Neural progenitor cell (in vitro differentiated cells): Measurements from ENCODE around the gene ACE2. TPM values are rescaled to one million over a fixed set of nuclear protein-coding genes. Genes with fewer than 3 reads are reported as not detected.

Experiments
- DNase-seq: peaks from one replicate; pipeline ENCODE4 v3.0.0-alpha.2; 2016; ENCODE audit warnings: low spot score
- H2AFZ ChIP-seq: fragments of 200-600 bp; sonication (generic); replicated peaks from 2 replicates; pipeline ENCODE4 v1.6.1; 2016; ENCODE audit warnings: antibody characterized with exemption
- H3F3A ChIP-seq: fragments of 200-600 bp; sonication (generic); 2 replicates; pipeline ENCODE4 v1.6.1; 2016; ENCODE audit warnings: antibody characterized with exemption, low read depth
- H3K27ac ChIP-seq: fragments of 200-600 bp; sonication (generic); 2 replicates; pipeline ENCODE4 v1.5.1; 2016; ENCODE audit warnings: mild to moderate bottlenecking
- H3K27me3 ChIP-seq: fragments of 200-600 bp; sonication (generic); 2 replicates; pipeline ENCODE4 v1.6.1; 2016; ENCODE audit warnings: mild to moderate bottlenecking, moderate library complexity
- H3K36me3 ChIP-seq: fragments of 200-600 bp; sonication (generic); 2 replicates; pipeline ENCODE4 v1.5.1; 2016
- H3K4me1 ChIP-seq: fragments of 200-600 bp; sonication (generic); 2 replicates; pipeline ENCODE4 v1.6.1; 2016; ENCODE audit warnings: mixed run types
- H3K4me2 ChIP-seq: fragments of 200-600 bp; sonication (generic); 2 replicates; pipeline ENCODE4 v1.6.1; 2016
- H3K4me3 ChIP-seq: fragments of 200-600 bp; sonication (generic); 2 replicates; pipeline ENCODE4 v1.5.1; 2016
- H3K79me2 ChIP-seq: fragments of 200-600 bp; sonication (generic); 2 replicates; pipeline ENCODE4 v1.6.1; 2016; ENCODE audit warnings: low read depth
- H3K9ac ChIP-seq: fragments of 200-600 bp; sonication (generic); 2 replicates; pipeline ENCODE4 v1.6.1; 2016
- H3K9me3 ChIP-seq: fragments of 200-600 bp; sonication (generic); 2 replicates; pipeline ENCODE4 v1.5.1; 2016; ENCODE audit warnings: low read depth
- H4K20me1 ChIP-seq: fragments of 200-600 bp; sonication (generic); 2 replicates; pipeline ENCODE4 v1.6.1; 2016; ENCODE audit warnings: low read depth
- H3K27ac Mint-ChIP-seq: 3 replicates; pipeline ENCODE4 v1.8.0; 2021; ENCODE audit warnings: mixed read lengths
- H3K27me3 Mint-ChIP-seq: 2 replicates; pipeline ENCODE4 v1.8.0; 2022; ENCODE audit warnings: low read depth, mild to moderate bottlenecking, inconsistent platforms, moderate library complexity, mixed read lengths; ENCODE audit not compliant: insufficient read depth
- H3K36me3 Mint-ChIP-seq: 3 replicates; pipeline ENCODE4 v1.8.0; 2021; ENCODE audit warnings: mixed read lengths
- H3K4me1 Mint-ChIP-seq: 3 replicates; pipeline ENCODE4 v1.8.0; 2021; ENCODE audit warnings: mixed read lengths
- H3K4me3 Mint-ChIP-seq: 3 replicates; pipeline ENCODE4 v1.8.0; 2021; ENCODE audit warnings: mild to moderate bottlenecking, moderate library complexity, mixed read lengths
- H3K9me3 Mint-ChIP-seq: 3 replicates; pipeline ENCODE4 v1.8.0; 2020; ENCODE audit warnings: mixed read lengths
- EZH2 ChIP-seq: fragments of 200-600 bp; sonication (generic); IDR thresholded peaks from 2 replicates; pipeline ENCODE4 v1.6.1; 2017; ENCODE audit warnings: antibody characterized with exemption, mild to moderate bottlenecking, moderate library complexity
- EZH2phosphoT487 ChIP-seq: fragments of 200-600 bp; sonication (generic); IDR thresholded peaks from 2 replicates; pipeline ENCODE4 v1.6.1; 2017; ENCODE audit warnings: antibody characterized with exemption
- total RNA-seq: library from RNA; depleted of rRNA; stranded (reverse); fragments of >200 nt; gene quantifications from 2 replicates; pipeline ENCODE4 v1.2.3, GENCODE V29; 2015; ENCODE audit warnings: low replicate concordance
- TF ChIP-seq, protein P1 (sequence below): fragments of 200-600 bp; sonication (generic); IDR thresholded peaks from 2 replicates; pipeline ENCODE4 v1.5.1; 2017; ENCODE audit warnings: antibody characterized with exemption, mild to moderate bottlenecking

ACE2 gene
- total RNA-seq, 1 donor from 2014 or later: 0.17 TPM

DNA sequence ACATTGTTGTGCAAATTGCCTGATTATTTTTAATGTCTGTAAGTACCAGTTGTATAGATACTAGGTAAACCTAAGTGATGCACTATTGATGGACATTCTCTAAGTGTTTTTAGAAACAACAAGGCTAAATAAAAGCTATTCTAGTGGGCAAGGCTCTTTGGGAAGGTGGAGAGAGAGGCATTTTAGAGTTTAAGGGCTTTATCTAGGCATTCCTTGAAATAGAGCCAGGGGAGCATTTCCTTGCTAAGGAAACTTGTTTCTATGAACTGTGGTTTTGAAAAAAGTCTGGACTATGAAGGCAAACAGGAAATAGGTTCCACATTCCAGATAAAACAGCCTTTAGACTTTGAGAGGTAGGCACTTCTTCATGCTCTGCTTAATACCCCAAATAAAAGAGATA lies 76.3 kb downstream of the ACE2 start:
- no peaks in the 10 kb centered on the region for H3K27me3 ChIP-seq
- Mint-ChIP-seq H3K9me3 (no peaks in the 10 kb centered on the region), H3K4me3 (no peak overlapping the region)

DNA sequence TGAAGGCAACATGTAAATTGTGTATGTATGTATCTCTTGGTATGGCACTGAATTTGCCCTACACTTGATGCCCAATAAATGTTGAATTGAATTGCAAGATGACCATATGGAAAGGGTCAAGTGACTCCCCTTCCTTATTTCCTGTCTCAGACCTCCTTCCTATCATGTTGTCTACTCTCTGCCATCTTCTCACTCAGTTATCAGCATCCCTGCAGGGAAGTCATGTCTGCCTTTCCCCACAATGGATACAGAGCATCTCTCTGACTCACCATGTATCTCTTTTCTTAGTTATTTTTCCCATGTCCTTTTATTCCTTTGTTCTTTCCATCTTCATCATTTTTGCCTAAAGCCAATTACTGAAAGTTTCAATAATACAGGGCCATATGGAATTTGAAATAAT lies 77.7 kb downstream of the ACE2 start:
- no peaks in the 10 kb centered on the region for H3K4me1 ChIP-seq
- no peak overlapping the region for H3K4me3 ChIP-seq
- H3K36me3 Mint-ChIP-seq: no peaks in the 10 kb centered on the region
- H3K4me2 ChIP-seq: no peak overlapping the region
- H3K27ac Mint-ChIP-seq: no peak overlapping the region
- no peaks in the 10 kb centered on the region for H3K4me1 Mint-ChIP-seq
- no peaks in the 10 kb centered on the region for H3K36me3 ChIP-seq
- H3K27ac ChIP-seq: no peak overlapping the region
- no peak for DNase-seq
- no peaks in the 10 kb centered on the region for H3K27me3 ChIP-seq
- no peaks in the 10 kb centered on the region for H3K9me3 ChIP-seq
- H3K4me3 Mint-ChIP-seq: no peak overlapping the region
- H2AFZ ChIP-seq: no peak overlapping the region
- H3K9me3 Mint-ChIP-seq: no peaks in the 10 kb centered on the region
- no peaks in the 10 kb centered on the region for H4K20me1 ChIP-seq
- H3K79me2 ChIP-seq: no peaks in the 10 kb centered on the region
- TF ChIP-seq EZH2 (no peak), EZH2phosphoT487 (no peak)
- TF ChIP-seq, protein P1, sequence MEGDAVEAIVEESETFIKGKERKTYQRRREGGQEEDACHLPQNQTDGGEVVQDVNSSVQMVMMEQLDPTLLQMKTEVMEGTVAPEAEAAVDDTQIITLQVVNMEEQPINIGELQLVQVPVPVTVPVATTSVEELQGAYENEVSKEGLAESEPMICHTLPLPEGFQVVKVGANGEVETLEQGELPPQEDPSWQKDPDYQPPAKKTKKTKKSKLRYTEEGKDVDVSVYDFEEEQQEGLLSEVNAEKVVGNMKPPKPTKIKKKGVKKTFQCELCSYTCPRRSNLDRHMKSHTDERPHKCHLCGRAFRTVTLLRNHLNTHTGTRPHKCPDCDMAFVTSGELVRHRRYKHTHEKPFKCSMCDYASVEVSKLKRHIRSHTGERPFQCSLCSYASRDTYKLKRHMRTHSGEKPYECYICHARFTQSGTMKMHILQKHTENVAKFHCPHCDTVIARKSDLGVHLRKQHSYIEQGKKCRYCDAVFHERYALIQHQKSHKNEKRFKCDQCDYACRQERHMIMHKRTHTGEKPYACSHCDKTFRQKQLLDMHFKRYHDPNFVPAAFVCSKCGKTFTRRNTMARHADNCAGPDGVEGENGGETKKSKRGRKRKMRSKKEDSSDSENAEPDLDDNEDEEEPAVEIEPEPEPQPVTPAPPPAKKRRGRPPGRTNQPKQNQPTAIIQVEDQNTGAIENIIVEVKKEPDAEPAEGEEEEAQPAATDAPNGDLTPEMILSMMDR: no peak
- H3K9ac ChIP-seq: no peak overlapping the region
- H3F3A ChIP-seq: no peaks in the 10 kb centered on the region
- H3K27me3 Mint-ChIP-seq: peaks cover 3% of the 10 kb centered on the region

More for the DNA sequence above, 76.3 kb downstream of the ACE2 start:
- Histone ChIP-seq H3F3A (no peaks in the 10 kb centered on the region), H3K79me2 (no peaks in the 10 kb centered on the region), H3K9ac (no peak overlapping the region), H3K4me1 (no peaks in the 10 kb centered on the region), H3K27ac (no peak overlapping the region), H3K9me3 (no peaks in the 10 kb centered on the region), H3K4me2 (no peak overlapping the region), H3K36me3 (no peaks in the 10 kb centered on the region), H4K20me1 (no peaks in the 10 kb centered on the region), H2AFZ (no peak overlapping the region), H3K4me3 (no peak overlapping the region)
- Mint-ChIP-seq H3K27me3 (peaks cover 3% of the 10 kb centered on the region), H3K27ac (no peak overlapping the region), H3K36me3 (no peaks in the 10 kb centered on the region), H3K4me1 (no peaks in the 10 kb centered on the region)
- DNase-seq: no peak
- TF ChIP-seq EZH2 (no peak), EZH2phosphoT487 (no peak)
- TF ChIP-seq, protein P1: no peak

DNA sequence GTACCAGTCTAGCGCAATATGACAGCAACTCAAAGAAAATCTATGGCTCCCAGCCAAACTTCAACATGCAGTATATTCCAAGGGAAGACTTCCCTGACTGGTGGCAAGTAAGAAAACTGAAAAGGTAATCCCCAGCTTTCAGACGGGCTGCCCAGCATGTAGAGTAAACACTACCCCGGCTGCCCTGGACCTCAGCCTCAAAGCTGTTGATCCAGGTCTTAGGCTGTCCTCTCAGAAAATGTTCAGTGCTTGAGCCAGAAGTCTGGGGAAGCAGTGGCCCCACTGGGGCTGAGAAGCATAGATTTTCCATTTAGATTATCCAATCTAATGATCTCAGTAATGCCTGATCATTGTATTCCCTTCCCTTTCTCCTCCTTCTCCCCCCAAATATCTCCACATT lies 78.3 kb downstream of the ACE2 start:
- H3K9ac ChIP-seq: no peak overlapping the region
- H3K27ac ChIP-seq: no peak overlapping the region
- H3K36me3 ChIP-seq: no peaks in the 10 kb centered on the region
- no peaks in the 10 kb centered on the region for H3K27me3 ChIP-seq
- Mint-ChIP-seq H3K4me1 (no peaks in the 10 kb centered on the region), H3K27me3 (peaks cover 3% of the 10 kb centered on the region), H3K9me3 (no peaks in the 10 kb centered on the region), H3K36me3 (no peaks in the 10 kb centered on the region), H3K27ac (no peak overlapping the region), H3K4me3 (no peak overlapping the region)
- no peak overlapping the region for H3K4me3 ChIP-seq
- no peak overlapping the region for H2AFZ ChIP-seq
- H3K4me1 ChIP-seq: no peaks in the 10 kb centered on the region
- H3K9me3 ChIP-seq: no peaks in the 10 kb centered on the region
- H3K79me2 ChIP-seq: no peaks in the 10 kb centered on the region
- TF ChIP-seq, protein P1: no peak
- TF ChIP-seq EZH2phosphoT487: no peak
- no peak for TF ChIP-seq EZH2
- no peak overlapping the region for H3K4me2 ChIP-seq
- DNase-seq: no peak
- H3F3A ChIP-seq: no peaks in the 10 kb centered on the region
- H4K20me1 ChIP-seq: no peaks in the 10 kb centered on the region

DNA sequence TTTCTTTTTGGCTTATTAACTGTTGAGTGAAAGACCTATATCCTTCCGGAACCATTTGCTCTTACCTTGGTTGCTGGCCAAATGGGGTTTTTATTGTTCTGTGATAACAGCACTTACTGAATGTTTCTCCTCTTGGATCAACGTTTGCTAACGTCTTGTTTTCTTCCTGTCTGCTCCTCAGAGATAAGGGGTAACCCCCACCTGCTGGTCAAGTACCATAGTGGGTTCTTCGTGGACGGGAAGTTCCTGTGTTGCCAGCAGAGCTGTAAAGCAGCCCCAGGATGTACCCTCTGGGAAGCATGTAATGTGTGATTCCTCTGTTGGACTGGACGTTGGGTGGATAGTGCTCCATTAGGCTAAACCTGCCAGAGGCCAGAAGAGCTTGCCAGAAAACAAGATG lies 84.8 kb downstream of the ACE2 start:
- Histone ChIP-seq H3K9ac (no peak overlapping the region), H4K20me1 (no peaks in the 10 kb centered on the region), H3K36me3 (no peaks in the 10 kb centered on the region), H3K79me2 (no peaks in the 10 kb centered on the region), H3K27ac (no peak overlapping the region), H3K4me2 (no peak overlapping the region), H3F3A (no peaks in the 10 kb centered on the region), H3K4me1 (peaks cover 9% of the 10 kb centered on the region), H3K4me3 (no peak overlapping the region), H2AFZ (peak overlapping the region; percentile 72), H3K27me3 (no peaks in the 10 kb centered on the region), H3K9me3 (no peaks in the 10 kb centered on the region)
- no peak for DNase-seq
- no peaks in the 10 kb centered on the region for H3K9me3 Mint-ChIP-seq
- peaks cover 7% of the 10 kb centered on the region for H3K4me1 Mint-ChIP-seq
- TF ChIP-seq EZH2: no peak
- TF ChIP-seq, protein P1: no peak
- TF ChIP-seq EZH2phosphoT487: no peak
- no peaks in the 10 kb centered on the region for H3K27me3 Mint-ChIP-seq
- no peak overlapping the region for H3K4me3 Mint-ChIP-seq
- H3K27ac Mint-ChIP-seq: no peak overlapping the region
- H3K36me3 Mint-ChIP-seq: no peaks in the 10 kb centered on the region
